HG03442 (cell line): ENCODE results near the gene RAB11FIP4.

Source experiments
- ATAC-seq: cut with Tn5 transposase; IDR thresholded peaks from one replicate; pipeline ENCODE4 v1.9.1; 2021; ENCODE audit warnings: mild to moderate bottlenecking, moderate library complexity; ENCODE audit not compliant: unreplicated experiment

RAB11FIP4 gene

DNA sequence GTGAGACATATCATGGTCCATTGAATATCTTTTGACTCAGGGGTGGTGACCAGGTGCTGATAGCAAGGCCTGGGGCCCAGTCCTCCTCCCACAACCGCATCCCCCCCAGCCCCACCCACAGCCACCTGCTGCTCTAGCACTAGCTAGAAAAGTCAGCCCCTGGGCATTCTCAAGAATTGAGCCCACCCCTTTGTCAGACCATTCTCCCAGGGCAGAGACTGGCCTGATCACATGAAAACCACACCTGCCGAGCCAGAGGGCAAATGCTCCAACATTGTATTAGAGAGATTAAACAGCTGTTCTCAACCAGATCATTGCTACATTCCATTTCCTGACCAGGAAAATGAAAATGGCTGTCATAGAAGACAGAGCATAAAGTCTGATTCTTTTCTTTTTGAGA is 62.4 kb downstream of the RAB11FIP4 start:
- no peak for ATAC-seq

DNA sequence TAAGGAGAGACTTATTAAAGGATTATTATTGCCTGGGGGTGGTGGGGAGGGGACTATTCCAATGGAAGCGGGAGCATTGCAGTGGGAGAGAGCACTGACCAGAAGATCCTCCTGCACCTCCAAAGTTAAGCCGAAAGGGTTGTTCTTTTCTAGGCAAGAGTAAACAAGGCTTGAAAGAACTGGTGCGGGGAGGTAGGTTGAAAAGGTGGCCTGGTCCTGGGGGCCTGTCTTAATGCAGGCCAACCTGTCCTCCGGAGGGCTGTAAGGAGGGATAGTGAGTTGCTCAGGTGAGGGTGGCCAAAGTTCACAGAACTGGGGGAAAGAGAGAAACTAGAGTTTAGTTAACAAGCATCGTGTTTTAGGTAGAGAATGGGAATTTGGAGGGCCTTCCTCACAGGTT is 65.3 kb downstream of the RAB11FIP4 start:
- no peak for ATAC-seq

DNA sequence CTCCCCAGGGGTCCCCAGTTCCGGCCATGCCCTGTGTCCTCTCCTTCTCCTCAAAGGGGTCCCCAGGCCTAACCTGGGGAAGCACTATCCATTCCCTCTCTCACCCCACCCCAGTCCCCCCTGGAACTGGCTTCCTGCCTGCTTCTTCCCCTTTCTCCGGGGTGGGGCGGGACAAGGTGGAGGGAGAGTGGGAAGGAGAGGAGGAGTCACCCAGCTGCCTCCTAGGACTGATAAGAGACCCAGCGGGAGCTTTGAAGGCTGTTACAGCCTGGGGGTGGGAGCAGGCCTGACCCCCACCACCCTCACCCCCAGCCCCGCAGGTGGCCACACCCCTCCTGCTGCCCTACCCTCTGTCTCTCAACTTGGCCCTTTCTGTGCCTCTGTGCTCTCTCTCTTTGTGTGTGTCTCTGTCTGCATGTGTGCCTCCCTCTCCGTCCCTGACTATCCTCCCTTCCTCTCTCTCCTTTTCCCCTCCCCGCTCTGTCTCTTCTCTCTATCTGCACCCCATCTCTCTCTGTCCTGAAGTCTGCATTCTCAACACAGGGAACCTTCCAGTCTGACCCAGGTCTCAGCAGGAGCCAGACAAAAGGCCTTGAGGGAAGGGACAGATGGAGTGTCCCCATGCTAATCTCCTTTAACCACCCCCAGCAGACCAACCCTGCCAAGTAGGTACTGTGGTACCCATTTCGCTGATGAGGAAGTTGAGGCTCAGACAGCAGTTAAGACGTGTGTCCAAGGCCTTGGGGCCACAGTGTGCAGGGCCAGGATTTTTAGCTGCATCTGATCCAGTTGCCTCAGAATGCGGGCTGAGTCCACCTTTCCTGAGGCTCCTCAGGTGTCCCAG is 66.1 kb downstream of the RAB11FIP4 start:
- no peak for ATAC-seq

DNA sequence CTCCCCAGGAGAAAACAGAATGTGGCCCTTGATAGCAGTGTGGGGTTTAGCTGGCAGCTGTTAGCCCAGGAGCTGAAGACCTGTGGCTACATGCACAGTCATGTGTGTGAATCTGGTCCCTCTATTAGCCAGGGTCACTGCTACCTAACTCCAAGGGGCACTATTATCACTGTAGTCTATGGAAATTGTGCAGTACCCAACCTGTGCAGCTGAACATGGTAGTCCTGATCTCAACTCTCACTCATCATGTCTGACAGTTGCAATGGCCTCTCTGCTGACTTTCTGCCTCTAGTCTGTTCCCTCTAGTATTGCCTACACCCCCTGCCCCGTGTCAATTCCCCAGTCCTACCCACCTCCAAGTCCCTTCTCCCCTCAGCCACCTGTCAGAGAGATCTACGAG is 67.4 kb downstream of the RAB11FIP4 start:
- no peak for ATAC-seq

DNA sequence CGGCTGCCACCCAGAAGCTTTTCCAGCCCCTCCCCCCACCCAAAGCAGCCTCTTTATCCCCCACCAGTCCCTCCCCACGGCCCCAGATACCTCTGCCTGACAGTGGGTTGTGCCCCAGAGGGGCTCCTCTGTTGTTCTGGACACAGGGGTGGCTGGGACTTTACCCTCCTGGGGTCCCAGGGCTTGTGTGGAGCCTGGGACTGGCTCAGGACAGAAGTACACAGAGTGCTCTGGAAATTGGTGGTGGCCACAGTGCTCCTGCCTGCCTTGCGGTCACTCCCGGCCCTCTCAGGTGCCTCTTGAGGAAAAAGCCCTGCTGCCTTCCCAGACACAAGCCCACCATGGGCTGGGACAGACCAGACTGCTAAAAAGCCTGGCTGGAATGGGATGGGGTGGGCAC is 68.2 kb downstream of the RAB11FIP4 start:
- ATAC-seq: no peak

DNA sequence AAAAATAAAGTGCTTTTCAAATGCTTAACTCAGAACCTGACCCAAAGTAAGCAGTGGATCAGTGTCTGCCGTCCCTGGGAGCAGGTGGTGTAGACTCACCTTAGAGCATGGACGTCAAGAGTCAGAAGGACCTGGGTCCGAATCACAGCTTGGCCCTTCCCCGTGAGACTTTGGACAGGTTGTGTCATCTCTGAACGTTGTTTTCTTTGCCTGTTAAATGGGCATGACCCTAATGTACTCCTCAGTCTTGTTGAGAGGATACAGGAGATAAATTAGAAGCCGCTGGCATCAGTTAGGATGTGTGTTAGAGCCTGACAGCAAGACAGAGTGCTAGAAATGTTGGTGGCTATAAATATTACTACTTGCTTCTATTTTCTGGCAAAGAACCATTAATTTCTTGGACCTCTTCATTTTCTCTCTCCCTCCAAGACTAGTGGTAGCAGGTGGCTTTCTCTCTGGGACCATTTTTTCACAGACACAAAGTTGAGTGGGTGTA is 68.8 kb downstream of the RAB11FIP4 start:
- no peak for ATAC-seq

DNA sequence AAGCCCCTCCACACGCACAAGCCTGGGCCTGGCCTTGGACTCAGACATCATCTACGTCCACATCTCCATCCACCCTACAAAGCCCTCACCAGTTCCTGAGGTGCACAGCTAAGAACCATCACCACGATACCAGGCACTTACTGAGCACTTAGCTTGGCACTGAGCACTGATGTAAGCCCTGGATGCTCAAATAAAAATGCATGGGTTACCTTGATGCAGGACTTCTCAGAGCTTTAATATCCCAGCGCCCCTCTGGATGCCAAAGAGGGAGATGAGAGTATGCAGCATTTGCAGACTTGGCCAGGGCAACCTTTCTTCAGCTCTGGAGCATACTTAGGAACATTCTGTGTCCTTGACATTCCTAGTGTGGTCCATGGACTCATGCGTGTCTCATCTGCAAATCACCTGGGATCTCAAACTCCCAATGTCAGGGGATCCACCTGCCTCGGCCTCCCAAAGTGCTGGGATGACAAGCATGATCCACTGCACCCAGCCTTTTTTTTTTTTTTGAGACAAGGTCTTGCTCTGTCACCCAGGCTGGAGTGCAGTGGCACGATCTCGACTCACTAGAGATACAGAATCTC is 69.8 kb downstream of the RAB11FIP4 start:
- no peak for ATAC-seq

DNA sequence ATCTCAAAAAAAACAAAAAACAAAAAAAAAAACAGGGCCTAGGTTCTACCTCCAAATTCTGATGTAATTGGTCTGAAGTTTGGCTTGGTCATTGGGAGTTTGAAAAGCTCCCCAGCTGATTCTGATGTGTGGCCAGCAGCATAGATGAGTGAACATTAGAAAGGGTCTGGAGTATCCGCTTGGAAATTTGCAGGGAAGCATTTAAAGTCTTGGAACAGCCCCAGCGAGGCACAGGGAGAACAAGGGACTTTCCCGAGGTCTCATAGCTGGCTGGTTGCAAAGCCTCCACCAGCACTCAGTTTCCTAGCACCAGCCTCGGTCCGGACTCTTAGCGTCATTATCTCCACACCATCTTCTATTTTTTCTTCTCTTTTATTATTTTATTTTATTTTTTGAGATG is 70.8 kb downstream of the RAB11FIP4 start:
- ATAC-seq: no peak

DNA sequence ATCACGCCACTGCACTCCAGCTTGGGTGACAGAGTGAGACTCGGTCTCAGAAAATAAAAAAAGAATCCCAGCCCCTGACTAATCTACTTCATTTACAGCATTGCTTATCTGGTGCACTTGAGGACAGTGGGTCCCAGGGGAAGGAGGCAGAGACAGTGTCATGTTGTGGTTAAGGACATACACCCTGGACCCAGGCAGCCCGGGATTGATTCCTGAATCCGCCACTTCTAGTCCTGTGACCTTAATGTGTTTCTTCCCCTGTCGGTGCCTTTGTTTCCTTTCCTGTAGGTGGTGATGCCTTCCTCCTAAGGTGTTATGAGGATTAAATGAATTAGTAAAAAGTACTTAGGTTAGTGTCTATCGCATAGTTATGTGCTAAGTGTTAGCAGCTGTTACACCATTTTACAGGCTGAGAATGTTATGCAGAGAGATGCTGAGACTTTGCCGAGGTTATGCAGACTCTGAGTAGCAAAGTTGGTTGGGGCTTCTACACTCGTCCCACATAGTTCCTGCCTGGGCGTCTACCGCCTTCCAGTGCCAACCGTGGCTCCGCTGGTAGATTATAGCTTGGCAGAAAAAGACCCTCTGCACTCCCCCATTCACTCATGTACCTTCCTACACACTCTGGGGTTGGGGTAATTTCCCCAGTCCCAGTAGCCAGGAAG is 74.8 kb downstream of the RAB11FIP4 start:
- no peak for ATAC-seq

DNA sequence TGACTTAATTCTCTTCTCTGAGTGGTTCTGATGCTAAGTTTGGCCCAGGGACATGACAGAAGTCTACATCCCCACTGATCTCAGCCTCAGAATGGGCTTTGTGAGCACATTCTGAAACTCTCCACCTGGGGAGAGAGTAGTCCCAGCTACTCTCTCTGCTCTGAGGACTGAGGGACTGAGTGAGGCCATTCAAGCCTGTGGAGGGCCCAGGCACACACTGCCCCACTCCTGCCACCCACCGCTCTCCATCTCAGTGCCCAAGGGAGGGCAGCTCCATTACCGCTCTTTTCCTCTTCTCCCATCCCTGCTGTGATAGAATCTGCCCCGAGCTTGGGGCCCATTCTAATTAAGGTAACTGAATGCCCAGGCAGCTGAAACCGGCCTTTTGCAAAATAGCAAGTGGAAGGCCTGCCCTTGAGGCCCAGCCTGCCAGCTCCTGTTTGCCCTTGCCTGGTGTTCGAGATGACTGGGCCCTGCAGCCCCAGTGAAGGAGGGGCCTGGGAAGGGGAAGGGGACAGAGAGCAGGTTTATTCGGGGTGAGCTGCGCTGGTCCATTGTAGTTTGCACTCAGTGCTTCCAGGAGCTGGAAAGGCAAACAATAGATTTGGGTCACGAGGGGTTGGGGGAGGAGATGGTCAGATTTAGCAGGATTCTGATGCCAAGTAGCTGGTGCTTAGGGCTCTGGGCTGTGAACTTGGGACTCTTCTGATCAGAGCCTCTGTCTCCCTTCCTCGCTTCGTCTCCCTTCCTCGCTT is 76.2 kb downstream of the RAB11FIP4 start:
- no peak for ATAC-seq

DNA sequence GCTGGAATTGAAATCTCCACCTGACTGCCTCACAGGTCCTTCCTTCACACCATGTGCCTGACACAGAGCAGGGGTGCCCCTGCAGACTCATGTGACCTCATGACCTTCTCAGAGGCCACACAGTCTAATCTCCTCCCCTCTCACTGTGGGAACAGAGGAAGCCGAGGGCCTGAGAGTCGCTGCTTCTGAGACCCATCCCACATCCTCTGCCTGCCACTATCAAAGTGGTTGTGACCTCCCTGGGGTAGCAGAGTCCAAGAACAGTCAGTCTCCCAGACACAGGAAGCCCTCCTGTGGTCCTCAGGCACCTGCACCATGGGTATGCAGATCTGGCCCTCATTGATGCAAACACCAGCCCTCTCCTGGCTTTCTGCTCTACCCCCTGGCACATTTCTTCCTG is 78.5 kb downstream of the RAB11FIP4 start:
- no peak for ATAC-seq

DNA sequence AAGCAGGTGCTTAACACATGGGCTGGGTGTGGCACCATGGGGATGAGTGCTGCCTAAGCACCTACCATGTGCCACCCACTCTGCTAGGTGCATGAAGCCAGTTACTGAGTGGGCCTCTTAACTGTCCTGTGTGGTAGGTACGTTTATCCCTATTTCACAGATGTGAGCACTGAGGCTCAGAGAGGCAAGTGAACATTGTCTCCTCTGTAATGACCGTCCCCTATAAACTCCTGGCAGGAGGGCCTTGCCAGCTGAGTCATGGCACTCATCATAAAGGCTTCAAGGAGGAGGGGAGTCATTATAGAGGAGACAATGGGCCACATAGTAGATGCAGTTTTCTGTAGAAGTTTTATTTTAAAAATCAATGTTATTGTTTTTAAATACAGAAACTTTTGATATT is 79.1 kb downstream of the RAB11FIP4 start:
- no peak for ATAC-seq

DNA sequence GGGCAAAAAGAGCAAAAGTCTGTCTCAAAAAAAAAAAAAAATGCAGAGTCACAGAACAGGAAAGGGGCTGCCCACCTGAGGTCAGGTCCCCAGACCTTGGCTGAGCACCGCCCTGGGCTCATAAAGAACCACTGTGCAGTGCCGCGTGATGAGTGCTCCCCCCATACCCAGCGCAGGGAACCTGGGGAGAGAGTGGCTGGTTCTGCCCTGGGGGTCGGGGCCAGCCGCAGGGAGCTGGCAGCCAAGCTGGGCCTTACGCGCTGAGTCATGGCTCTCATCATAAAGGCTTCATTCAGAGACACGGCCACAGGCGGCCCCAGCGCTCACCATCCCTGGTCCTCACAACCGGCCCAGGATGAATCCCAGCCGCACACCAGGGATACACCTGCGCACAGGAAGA is 80.7 kb downstream of the RAB11FIP4 start:
- ATAC-seq: no peak

DNA sequence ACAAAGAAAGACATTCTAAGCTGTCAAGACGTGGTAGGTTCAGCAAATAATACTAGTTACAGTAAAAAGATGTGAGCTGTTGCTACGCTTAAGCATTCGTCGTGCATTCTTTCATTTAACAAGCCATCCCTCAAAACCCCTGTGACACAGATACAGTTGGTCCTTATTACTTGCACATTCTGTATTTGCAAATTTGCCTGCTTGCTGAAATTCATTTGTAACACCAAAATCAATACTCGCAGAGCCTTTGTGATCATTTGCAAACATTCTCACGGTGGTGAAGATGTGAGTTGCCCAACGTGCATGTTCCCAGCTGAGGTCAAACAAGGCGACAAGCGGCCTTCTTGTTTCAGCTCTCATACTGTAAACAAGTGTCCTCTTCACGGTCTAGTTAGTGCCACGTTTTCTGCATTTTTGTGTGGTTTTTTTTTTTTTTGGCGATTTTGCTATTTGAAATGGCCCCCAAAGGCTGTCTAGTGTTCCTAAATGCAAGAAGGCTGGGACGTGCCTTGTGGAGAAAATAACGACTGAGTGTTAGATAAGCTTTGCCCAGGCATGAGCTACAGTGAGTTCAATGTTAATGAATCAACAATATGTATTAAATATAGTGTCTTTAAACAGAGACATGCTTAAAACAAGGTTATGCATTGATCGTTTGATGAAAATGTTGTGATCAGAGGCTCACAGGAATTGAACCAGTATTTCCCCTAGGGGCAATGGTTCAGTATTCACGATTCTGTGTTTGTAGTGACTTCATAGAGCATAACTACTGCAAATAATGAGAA is 84.1 kb downstream of the RAB11FIP4 start:
- no peak for ATAC-seq

DNA sequence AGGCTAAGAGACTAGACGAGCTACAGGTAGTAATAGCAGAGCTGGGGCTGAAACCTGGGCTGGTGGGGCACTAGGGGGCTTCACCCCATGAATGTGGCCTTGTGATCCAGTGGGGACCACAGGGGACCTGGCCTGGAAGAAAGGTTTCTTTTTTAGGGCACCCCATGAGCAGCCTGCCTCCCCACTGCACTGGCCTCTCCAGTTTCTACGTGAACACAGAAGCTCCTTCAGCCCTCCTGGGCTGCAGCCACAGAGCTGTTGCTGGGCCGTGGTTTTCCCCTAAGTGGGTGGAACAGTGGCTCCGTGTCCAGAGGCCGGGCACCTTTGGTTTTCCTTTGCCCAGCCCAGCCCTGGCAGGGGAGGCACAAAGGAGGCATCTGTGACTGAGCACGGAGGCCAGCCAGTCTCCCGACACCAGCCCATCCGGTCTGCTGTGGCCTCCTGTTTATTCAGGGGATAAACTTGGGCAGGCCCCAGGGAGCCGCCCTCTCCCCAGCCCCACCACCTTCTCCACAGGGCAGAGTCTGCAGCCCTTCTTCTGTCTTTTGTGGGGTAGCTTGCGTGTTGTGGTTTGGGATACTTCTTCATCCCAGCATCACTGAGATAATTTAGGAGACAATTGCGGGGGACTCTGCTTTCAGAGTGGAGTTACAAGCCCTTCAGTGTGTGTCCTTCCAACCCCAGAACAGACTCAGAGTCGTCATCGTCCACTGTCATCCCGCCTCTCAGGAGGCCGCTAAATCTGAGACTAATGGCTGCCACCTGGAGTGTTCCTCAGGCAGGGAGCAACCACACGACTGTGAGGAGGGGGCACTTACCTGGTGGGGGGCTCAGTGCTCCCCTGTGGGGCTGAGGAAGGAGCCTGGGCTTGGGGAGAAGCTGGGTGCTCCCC is 85.3 kb downstream of the RAB11FIP4 start:
- no peak for ATAC-seq

DNA sequence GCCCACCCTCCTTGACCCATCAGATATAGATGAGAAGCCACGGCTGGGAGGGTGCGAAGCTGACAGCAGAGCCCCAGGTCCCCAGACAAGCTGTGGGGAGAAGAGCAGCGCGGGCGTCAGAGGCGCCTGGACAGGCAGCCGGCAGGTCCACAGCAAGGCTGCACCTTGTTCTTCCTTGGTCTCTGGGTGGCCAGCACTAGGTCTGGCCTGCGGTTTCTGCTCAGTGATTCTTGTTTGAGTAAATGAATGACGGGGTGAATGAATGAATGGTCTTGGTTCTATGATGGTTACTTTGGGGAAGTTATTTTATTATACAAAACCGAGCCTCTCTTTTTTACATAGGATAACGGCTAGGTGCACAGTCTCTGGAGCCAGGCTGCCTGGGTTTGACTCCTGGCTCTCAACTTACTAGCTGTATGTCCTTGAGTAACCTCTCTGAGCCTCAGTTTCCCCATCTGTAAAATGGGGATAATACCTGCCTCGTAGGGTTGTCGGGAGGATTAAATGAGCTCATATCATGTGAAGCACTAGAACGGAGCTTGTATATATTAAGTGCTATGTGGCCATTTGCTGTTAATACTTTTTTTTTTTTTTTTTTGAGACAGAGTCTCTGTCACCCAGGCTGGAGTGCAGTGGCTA is 86.1 kb downstream of the RAB11FIP4 start:
- ATAC-seq: no peak

DNA sequence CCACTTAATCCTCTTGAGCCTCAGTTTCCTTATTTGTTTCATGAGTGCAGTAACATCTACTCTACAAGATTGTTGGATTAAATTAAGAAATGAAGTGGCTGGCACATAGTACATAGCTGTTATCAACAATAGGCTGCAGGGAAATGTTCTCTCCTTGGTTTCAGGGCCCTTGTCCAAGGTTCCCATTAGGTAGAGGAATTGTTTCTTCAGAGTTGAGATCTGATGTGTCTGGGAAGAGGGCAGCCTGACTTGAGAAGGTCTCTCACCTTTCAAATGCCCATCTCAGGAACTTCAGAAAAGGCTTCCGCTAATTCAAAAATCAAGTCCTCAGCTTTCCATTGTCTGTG is 87.6 kb downstream of the RAB11FIP4 start:
- ATAC-seq: no peak

DNA sequence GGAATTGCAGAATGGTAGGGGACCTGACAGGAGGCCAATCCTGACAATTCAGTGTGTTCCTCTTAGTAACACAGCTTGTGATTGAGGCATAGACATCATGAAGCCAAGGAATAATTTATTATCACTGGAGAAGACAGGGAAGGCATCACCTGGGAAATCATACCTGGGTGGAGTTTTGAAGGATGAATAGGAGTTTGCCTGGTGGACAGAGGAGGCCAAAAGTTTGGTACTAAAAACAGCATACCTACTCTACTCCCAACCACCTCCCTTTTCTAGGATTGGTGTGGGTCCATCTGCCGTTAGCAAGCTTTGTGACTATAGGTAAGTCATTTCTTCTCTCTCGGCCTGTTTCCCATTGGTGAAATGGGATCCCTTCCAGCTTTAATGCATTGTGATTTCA is 88.0 kb downstream of the RAB11FIP4 start:
- no peak for ATAC-seq

DNA sequence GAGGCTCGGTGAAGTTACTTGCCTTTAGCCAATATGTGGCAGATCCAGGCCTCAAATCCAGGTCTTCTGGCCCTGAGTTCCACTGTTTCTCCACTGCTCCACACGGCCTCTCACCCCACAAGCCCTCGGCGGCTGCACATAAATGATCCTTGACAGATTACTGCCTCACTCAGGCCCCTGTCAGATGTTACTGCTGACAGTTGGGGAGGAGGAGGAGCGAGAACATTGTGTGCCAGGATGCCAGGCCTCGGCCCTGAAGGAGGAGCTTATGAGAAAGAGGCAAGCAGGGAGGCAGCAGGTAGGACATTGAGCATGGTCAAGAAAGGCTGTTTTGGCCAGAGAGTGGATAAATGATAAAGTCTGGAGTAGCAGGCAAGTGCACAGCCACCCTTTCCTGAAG is 88.6 kb downstream of the RAB11FIP4 start:
- no peak for ATAC-seq
